Right lobe of liver (tissue), 4 donors: ENCODE measurements around the gene KAZN.

ENCODE experiments used
- POLR2A ChIP-seq: fragments of 450-650 bp; IDR thresholded peaks from one replicate; pipeline ENCODE4 v1.6.1; 2017; ENCODE audit warnings: antibody characterized with exemption, mild to moderate bottlenecking
- TF ChIP-seq, protein P1 (sequence below), 4 donors: fragments of 200-600 bp in 3 of 4; fragments of 450-650 bp in 1 of 4; IDR thresholded peaks; one replicate each; pipeline versions ENCODE4 v1.5.1 to v1.8.0; 2016 to 2022; ENCODE audit warnings: antibody characterized with exemption in 4 of 4, mild to moderate bottlenecking in 2 of 4
- donor health status: DM: no; HTN: no; CAD: no.
- donor health status: DM: no; HTN: no; CAD: no.
- donor health status: DM: no; HTN: yes; CAD: no.

DNA sequence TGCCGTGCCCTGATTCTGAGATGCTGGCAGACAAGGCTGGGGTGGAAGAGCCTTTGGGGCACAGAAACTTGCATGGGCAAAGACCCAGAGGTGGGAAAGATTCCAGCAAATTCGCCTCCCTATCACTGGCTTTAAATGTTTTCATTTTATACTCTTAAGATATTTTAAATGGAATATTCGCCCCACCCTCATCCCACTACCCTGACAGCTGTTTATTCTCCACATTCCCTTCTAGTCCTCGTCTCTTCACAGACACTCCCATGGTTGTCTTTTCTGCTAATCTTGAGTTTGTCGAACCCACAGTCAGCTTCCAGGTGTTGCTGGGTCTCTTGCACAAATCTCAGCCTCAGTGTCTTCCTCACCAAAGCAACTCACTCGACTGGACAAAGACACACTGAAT lies 245.0 kb downstream of the KAZN start:
- TF ChIP-seq, protein P1, sequence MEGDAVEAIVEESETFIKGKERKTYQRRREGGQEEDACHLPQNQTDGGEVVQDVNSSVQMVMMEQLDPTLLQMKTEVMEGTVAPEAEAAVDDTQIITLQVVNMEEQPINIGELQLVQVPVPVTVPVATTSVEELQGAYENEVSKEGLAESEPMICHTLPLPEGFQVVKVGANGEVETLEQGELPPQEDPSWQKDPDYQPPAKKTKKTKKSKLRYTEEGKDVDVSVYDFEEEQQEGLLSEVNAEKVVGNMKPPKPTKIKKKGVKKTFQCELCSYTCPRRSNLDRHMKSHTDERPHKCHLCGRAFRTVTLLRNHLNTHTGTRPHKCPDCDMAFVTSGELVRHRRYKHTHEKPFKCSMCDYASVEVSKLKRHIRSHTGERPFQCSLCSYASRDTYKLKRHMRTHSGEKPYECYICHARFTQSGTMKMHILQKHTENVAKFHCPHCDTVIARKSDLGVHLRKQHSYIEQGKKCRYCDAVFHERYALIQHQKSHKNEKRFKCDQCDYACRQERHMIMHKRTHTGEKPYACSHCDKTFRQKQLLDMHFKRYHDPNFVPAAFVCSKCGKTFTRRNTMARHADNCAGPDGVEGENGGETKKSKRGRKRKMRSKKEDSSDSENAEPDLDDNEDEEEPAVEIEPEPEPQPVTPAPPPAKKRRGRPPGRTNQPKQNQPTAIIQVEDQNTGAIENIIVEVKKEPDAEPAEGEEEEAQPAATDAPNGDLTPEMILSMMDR (IDR thresholded peaks at IDR 0.05): no peak
- no peak for TF ChIP-seq POLR2A
